B cell (primary cell): ENCODE results near the gene COL11A2. TPM values are rescaled to one million over a fixed set of nuclear protein-coding genes. Genes with fewer than 3 reads are reported as not detected.

Experiments used
- ATAC-seq: fragments of 200-7000 bp; cut with Tn5 transposase; one replicate; pipeline ENCODE4 v1.10.0; 2021; ENCODE audit warnings: low read depth, mild to moderate bottlenecking, moderate number of reproducible peaks, moderate library complexity
- CTCF ChIA-PET: fragments of 350-600 bp; sonication (Branson Sonifier 250); formaldehyde crosslinking; loops from one replicate; lab custom pipeline; 2021; ENCODE audit warnings: antibody characterized with exemption, inconsistent platforms; lab: Charles Lee
- POLR2A ChIA-PET: fragments of 350-600 bp; sonication (Branson Sonifier 250); formaldehyde crosslinking; loops from one replicate; lab custom pipeline; 2021; ENCODE audit warnings: antibody characterized with exemption; lab: Charles Lee
- DNase-seq: peaks from one replicate; pipeline ENCODE4 v3.0.0; 2013
- H2AFZ ChIP-seq: 2 replicates; pipeline ENCODE4 v1.6.1; 2012; ENCODE audit warnings: mild to moderate bottlenecking, low read depth, low read length; ENCODE audit not compliant: insufficient read depth, poor library complexity, severe bottlenecking
- H3K27ac ChIP-seq, 2 donors: 1 replicate in 1 of 2; 2 replicates in 1 of 2; pipeline ENCODE4 v1.5.1; 2012 to 2013; ENCODE audit warnings: low read length in 2 of 2, mild to moderate bottlenecking in 2 of 2, moderate library complexity in 1 of 2
- H3K27me3 ChIP-seq, 4 experiments: fragments of 200-600 bp in 1 of 4; sonication (generic) in 1 of 4; replicated peaks in 1 of 4; 1 replicate in 2 of 4; 2 replicates in 2 of 4; pipeline versions ENCODE4 v1.6.1 to v1.7.0; 2013 to 2016; ENCODE audit warnings: low read length in 3 of 4, mild to moderate bottlenecking in 2 of 4, mixed read lengths in 1 of 4, moderate library complexity in 1 of 4; ENCODE audit not compliant: insufficient read depth in 4 of 4, control insufficient read depth in 3 of 4; ENCODE audit errors: control extremely low read depth in 1 of 4
- H3K36me3 ChIP-seq, 2 experiments: replicated peaks in 1 of 2; 1 replicate in 1 of 2; 2 replicates in 1 of 2; pipeline versions ENCODE4 v1.6.1 to v1.7.1; 2013; ENCODE audit warnings: low read length in 1 of 2; ENCODE audit not compliant: insufficient read depth in 2 of 2, control insufficient read depth in 1 of 2; ENCODE audit errors: control extremely low read depth in 1 of 2, extremely low read depth in 1 of 2
- H3K4me1 ChIP-seq, 2 donors: fragments of 200-600 bp in 1 of 2; sonication (generic) in 1 of 2; 1 replicate in 1 of 2; 2 replicates in 1 of 2; pipeline versions ENCODE4 v1.5.1 to v1.6.1; 2013 to 2017; ENCODE audit warnings: low read length in 2 of 2; ENCODE audit not compliant: control insufficient read depth in 2 of 2, insufficient read depth in 2 of 2
- H3K4me2 ChIP-seq: replicated peaks from 2 replicates; pipeline ENCODE3; 2012; ENCODE audit warnings: mild to moderate bottlenecking, low read depth, low read length; ENCODE audit not compliant: poor library complexity, severe bottlenecking
- H3K4me3 ChIP-seq, 5 experiments: fragments of 200-600 bp in 1 of 5; sonication (generic) in 1 of 5; 1 replicate in 3 of 5; 2 replicates in 2 of 5; pipeline versions ENCODE4 v1.5.1 to v1.7.0; 2011 to 2016; ENCODE audit warnings: low read length in 4 of 5, mild to moderate bottlenecking in 4 of 5, low read depth in 2 of 5, control low read depth in 1 of 5, moderate library complexity in 1 of 5; ENCODE audit not compliant: insufficient read depth in 1 of 5; ENCODE audit errors: control extremely low read depth in 1 of 5, extremely low read depth in 1 of 5
- H3K79me2 ChIP-seq: fragments of 200-600 bp; sonication (generic); one replicate; pipeline ENCODE4 v1.6.0; 2016; ENCODE audit warnings: low read length; ENCODE audit not compliant: control insufficient read depth, insufficient read depth
- H3K9ac ChIP-seq: fragments of 200-600 bp; sonication (generic); 2 replicates; pipeline ENCODE4 v1.6.1; 2017; ENCODE audit warnings: mild to moderate bottlenecking, low read length, moderate library complexity
- H3K9me3 ChIP-seq, 3 donors: one replicate each; pipeline versions ENCODE4 v1.6.1 to v1.7.1; 2013; ENCODE audit warnings: low read length in 2 of 3; ENCODE audit not compliant: control insufficient read depth in 2 of 3, insufficient read depth in 1 of 3; ENCODE audit errors: control extremely low read depth in 1 of 3
- H4K20me1 ChIP-seq: 2 replicates; pipeline ENCODE4 v1.6.0; 2012; ENCODE audit warnings: mild to moderate bottlenecking, low read length; ENCODE audit not compliant: insufficient read depth, control insufficient read depth, poor library complexity, severe bottlenecking
- H3K27ac Mint-ChIP-seq: one replicate; pipeline ENCODE4 v1.8.0; 2021; ENCODE audit warnings: mixed read lengths
- H3K27me3 Mint-ChIP-seq: one replicate; pipeline ENCODE4 v1.8.0; 2021; ENCODE audit warnings: mixed read lengths
- H3K4me1 Mint-ChIP-seq: one replicate; pipeline ENCODE4 v1.8.0; 2021; ENCODE audit warnings: mixed read lengths
- H3K4me3 Mint-ChIP-seq: one replicate; pipeline ENCODE4 v1.8.0; 2021; ENCODE audit warnings: mixed read lengths
- H3K9me3 Mint-ChIP-seq: one replicate; pipeline ENCODE4 v1.8.0; 2022; ENCODE audit warnings: mixed read lengths; ENCODE audit not compliant: insufficient read depth
- CTCF ChIP-seq: fragments of 200-600 bp; IDR thresholded peaks from one replicate; pipeline ENCODE4 v1.8.0; 2022; ENCODE audit warnings: antibody characterized with exemption, mild to moderate bottlenecking
- EZH2 ChIP-seq: IDR thresholded peaks from 2 replicates; pipeline ENCODE4 v1.6.1; 2012; ENCODE audit warnings: borderline replicate concordance, low read depth, mild to moderate bottlenecking, moderate library complexity, low read length; ENCODE audit not compliant: insufficient read depth, poor library complexity, severe bottlenecking
- WGBS: methylation state at CpG from one replicate; pipeline ENCODE4 v1.1.5; 2013; ENCODE audit warnings: missing lambda C conversion rate; ENCODE audit not compliant: insufficient coverage; 5-methylcytosine and 5-hydroxymethylcytosine counted together
- intact Hi-C: fragments of 100-400 bp; cut with micrococcal nuclease; formaldehyde crosslinking; loops from one replicate; pipeline ENCODE4 v1.10.0; 2022
- polyA plus RNA-seq: library from polyadenylated mRNA; depleted of rRNA; stranded (reverse); fragments of >200 nt; gene quantifications from 2 replicates; pipeline ENCODE4 v1.2.3, GENCODE V29; 2012
- total RNA-seq, 2 donors: library from RNA; stranded (reverse); fragments of 120-200 nt in 1 of 2; gene quantifications; 1 replicate in 1 of 2; 2 replicates in 1 of 2; pipeline versions ENCODE4 v1.2.3 to v1.2.4, GENCODE V29; 2013 to 2022

COL11A2 gene
- total and polyA plus RNA-seq, 2 donors (not counting 1 experiment from before 2014, with no cell fraction given): 0.39 to 0.82 TPM

GRCh38 chr6:33168284-33168601 is 24.0 kb downstream of the COL11A2 start:
- Mint-ChIP-seq H3K27ac (no peak overlapping the region), H3K4me3 (no peak overlapping the region), H3K27me3 (peaks cover 21% of the 10 kb centered on the region), H3K4me1 (peaks cover 9% of the 10 kb centered on the region), H3K9me3 (no peaks in the 10 kb centered on the region)
- DNase-seq: no peak
- H3K36me3 ChIP-seq: no peaks in the 10 kb centered on the region
- H3K79me2 ChIP-seq: no peaks in the 10 kb centered on the region
- H3K4me3 ChIP-seq: no peak overlapping the region
- H3K4me2 ChIP-seq: no peak overlapping the region
- no peak for ATAC-seq
- POLR2A ChIA-PET: no interaction called here
- no peak overlapping the region for H3K9ac ChIP-seq
- peaks cover 0 to 6% of the 10 kb centered on the region in 2 donors for H3K4me1 ChIP-seq
- no peak overlapping the region for H3K27ac ChIP-seq
- intact Hi-C loops: no loop called here
- CTCF ChIA-PET: interaction anchor here (1.1 to 1.3 kb wide), 2 partner anchors 10 to 14 kb away, joined by 3 read pairs; no protein-coding TSS in a partner anchor
- H3K27me3 ChIP-seq: peaks cover 0 to 12% (median 4%) of the 10 kb centered on the region in 4 experiments
- 70% methylated on average over 5 of the region's 6 CpGs for WGBS
- no peaks in the 10 kb centered on the region for H3K9me3 ChIP-seq
- no peak for TF ChIP-seq EZH2
- no peak for TF ChIP-seq CTCF
- H2AFZ ChIP-seq: no peak overlapping the region
- H4K20me1 ChIP-seq: no peaks in the 10 kb centered on the region

DNA sequence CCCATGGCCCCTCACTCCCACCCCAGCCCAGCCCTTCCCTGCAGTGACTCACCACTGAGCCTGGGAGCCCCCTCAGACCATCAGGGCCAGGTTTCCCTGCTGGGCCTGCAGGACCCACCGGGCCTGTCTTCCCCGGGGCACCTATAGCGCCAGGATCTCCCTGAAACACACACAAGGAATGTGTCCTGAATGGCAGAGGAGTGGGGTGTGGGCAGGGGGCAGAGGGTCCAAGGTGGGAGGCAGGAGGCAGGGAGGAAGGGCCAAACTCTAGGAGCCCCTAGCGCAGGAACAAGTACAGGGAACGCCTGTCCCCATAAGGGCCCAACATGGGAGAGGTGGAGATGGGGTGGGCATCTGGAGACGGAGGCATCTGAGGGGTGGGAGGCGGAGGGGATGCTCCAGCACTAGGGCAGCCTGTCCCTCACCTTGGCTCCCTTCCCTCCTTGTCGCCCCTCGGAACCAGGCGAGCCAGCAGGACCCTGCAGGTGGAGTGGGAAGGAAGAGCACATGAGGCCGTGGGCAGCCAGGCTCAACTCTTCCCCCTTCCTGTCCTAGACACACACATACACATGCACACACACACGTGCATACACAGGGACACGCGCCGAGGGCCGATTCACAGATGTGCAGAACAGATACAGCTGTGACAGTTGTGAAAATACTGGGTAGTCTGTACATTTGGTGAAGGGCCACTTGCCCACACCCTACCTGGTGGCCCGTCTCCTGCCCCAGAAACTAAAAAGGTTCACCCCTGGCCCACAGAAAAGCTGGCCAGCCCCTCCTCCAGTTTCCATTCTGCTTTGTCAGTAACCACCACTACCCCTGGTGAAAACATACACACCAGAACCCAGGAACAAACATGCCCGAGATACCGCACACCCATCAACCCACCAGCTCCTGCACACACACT is 24.6 kb downstream of the COL11A2 start:
- no peak overlapping the region for H3K27ac ChIP-seq

More for the DNA sequence above, 24.6 kb downstream of the COL11A2 start:
- Histone ChIP-seq H3K27me3 (peaks cover 0 to 5% (median 1%) of the 10 kb centered on the region in 4 experiments), H3K36me3 (no peaks in the 10 kb centered on the region), H2AFZ (no peak overlapping the region), H4K20me1 (no peaks in the 10 kb centered on the region), H3K4me3 (no peak overlapping the region), H3K9ac (no peak overlapping the region), H3K4me1 (peaks cover 0 to 5% of the 10 kb centered on the region in 2 donors), H3K4me2 (no peak overlapping the region), H3K9me3 (no peaks in the 10 kb centered on the region), H3K79me2 (no peaks in the 10 kb centered on the region)
- 88% methylated on average over 13 of the region's 19 CpGs for WGBS
- ATAC-seq (no peak), DNase-seq (no peak)
- POLR2A ChIA-PET: no interaction called here
- Mint-ChIP-seq H3K4me3 (no peak overlapping the region), H3K27ac (no peak overlapping the region), H3K4me1 (peaks cover 9% of the 10 kb centered on the region), H3K27me3 (peaks cover 18% of the 10 kb centered on the region), H3K9me3 (no peaks in the 10 kb centered on the region)
- intact Hi-C loops: no loop called here
- no peak for TF ChIP-seq EZH2
- TF ChIP-seq CTCF: no peak
- CTCF ChIA-PET: interaction anchor here (1.1 to 1.3 kb wide), 2 partner anchors 11 to 14 kb away, joined by 3 read pairs; no protein-coding TSS in a partner anchor
